ENCODE data around the gene RBM33.

Gene RBM33

GRCh38 chr7:155629171-155629570, 15.3 kb upstream of the RBM33 start:
- no peak for DNase-seq (ENCODE audit: low spot score)

GRCh38 chr7:155631155-155631554, 13.3 kb upstream of the RBM33 start:
- no peak for DNase-seq (ENCODE audit: low spot score)

- DNase-seq (ENCODE audit: low spot score), result no peak
These were observed 8.6 kb upstream of the RBM33 start for GRCh38 chr7:155635817-155636216.

GRCh38 chr7:155637155-155637554, 7.3 kb upstream of the RBM33 start:
- DNase-seq (ENCODE audit: low spot score), result no peak

- no peak for DNase-seq (ENCODE audit: low spot score)
These were observed 6.1 kb upstream of the RBM33 start for GRCh38 chr7:155638366-155638765.

- no peak for DNase-seq (ENCODE audit: low spot score)
These were observed 4.4 kb upstream of the RBM33 start for GRCh38 chr7:155639958-155640520.

- no peak for DNase-seq (ENCODE audit: low spot score)
These were observed 3.8 kb upstream of the RBM33 start for GRCh38 chr7:155640629-155641028.

- peak; percentile 33 for DNase-seq (ENCODE audit: low spot score)
These were observed 670 bp upstream of the RBM33 start for GRCh38 chr7:155643804-155644177.

GRCh38 chr7:155644971-155645509, 579 bp downstream of the RBM33 start:
- peak; percentile 40 for DNase-seq (ENCODE audit: low spot score)

- DNase-seq (ENCODE audit: low spot score), result no peak
These were observed 1.2 kb downstream of the RBM33 start for GRCh38 chr7:155645662-155646061.

GRCh38 chr7:155646669-155647068, 2.2 kb downstream of the RBM33 start:
- DNase-seq (ENCODE audit: low spot score), result no peak

GRCh38 chr7:155647302-155647701, 2.8 kb downstream of the RBM33 start:
- no peak for DNase-seq (ENCODE audit: low spot score)

GRCh38 chr7:155647734-155648133, 3.3 kb downstream of the RBM33 start:
- no peak for DNase-seq (ENCODE audit: low spot score)

GRCh38 chr7:155648752-155649339, 4.4 kb downstream of the RBM33 start:
- no peak for DNase-seq (ENCODE audit: low spot score)

GRCh38 chr7:155649588-155649987, 5.1 kb downstream of the RBM33 start:
- no peak for DNase-seq (ENCODE audit: low spot score)

- DNase-seq (ENCODE audit: low spot score), result peak; percentile 43
These were observed 8.0 kb downstream of the RBM33 start for GRCh38 chr7:155652156-155653114.

GRCh38 chr7:155653803-155654202, 9.3 kb downstream of the RBM33 start:
- DNase-seq (ENCODE audit: low spot score), result peak; percentile 11

GRCh38 chr7:155656891-155657290, 12.4 kb downstream of the RBM33 start:
- DNase-seq (ENCODE audit: low spot score), result no peak

GRCh38 chr7:155660059-155660757, 15.7 kb downstream of the RBM33 start:
- no peak for DNase-seq (ENCODE audit: low spot score)

- DNase-seq (ENCODE audit: low spot score), result no peak
These were observed 16.3 kb downstream of the RBM33 start for GRCh38 chr7:155660758-155661093.

- DNase-seq (ENCODE audit: low spot score), result no peak
These were observed 18.0 kb downstream of the RBM33 start for GRCh38 chr7:155662343-155663043.

- no peak for DNase-seq (ENCODE audit: low spot score)
These were observed 19.5 kb downstream of the RBM33 start for GRCh38 chr7:155663937-155664336.
